Fibroblast of lung (primary cell): ENCODE measurements around the gene GAPVD1.

ENCODE experiments used
- CTCF ChIP-seq, 2 donors: IDR thresholded peaks in 1 of 2; conservative IDR thresholded peaks in 1 of 2; 1 replicate in 1 of 2; 2 replicates in 1 of 2; pipeline ENCODE4 v1.5.1; 2011 to 2012; ENCODE audit warnings: low read length in 2 of 2, control low read depth in 1 of 2, inconsistent platforms in 1 of 2, low read depth in 1 of 2, mild to moderate bottlenecking in 1 of 2
- EZH2 ChIP-seq: IDR thresholded peaks from 2 replicates; pipeline ENCODE4 v1.5.1; 2012; ENCODE audit warnings: low read length, control low read depth, mild to moderate bottlenecking; ENCODE audit errors: missing control alignments

- TF ChIP-seq CTCF (conservative IDR thresholded peaks at IDR 0.05 in 1 of 2, IDR thresholded peaks at IDR 0.05 in 1 of 2; ENCODE audit: low read depth in 1 of 2, low read length in 2 of 2) (no peak), EZH2 (no peak)
These were observed 136.1 kb downstream of the GAPVD1 start for GRCh38 chr9:125397736-125398135.
